HepG2 (cell line): ENCODE measurements around the gene ZCRB1.

Experiments used
- CAMTA2 ChIP-seq: sonication (generic); formaldehyde crosslinking; IDR thresholded peaks from 2 replicates; pipeline ENCODE4 v1.4.0; 2020; ENCODE audit warnings: mild to moderate bottlenecking, missing genetic modification reagents, borderline replicate concordance
- EZH2 ChIP-seq: conservative IDR thresholded peaks from 2 replicates; pipeline ENCODE4 v1.6.1; 2012; ENCODE audit warnings: mild to moderate bottlenecking, low read depth, low read length, moderate library complexity
- KLF13 ChIP-seq: sonication (generic); formaldehyde crosslinking; IDR thresholded peaks from 2 replicates; pipeline ENCODE4 v1.4.0; 2020; ENCODE audit warnings: mild to moderate bottlenecking, missing genetic modification reagents
- SMC3 ChIP-seq: IDR thresholded peaks from 2 replicates; pipeline ENCODE4 v1.6.1; 2011; ENCODE audit warnings: low read length, improper control_type of control experiment
- SYNCRIP ChIP-seq: fragments of 200-400 bp; formaldehyde crosslinking; IDR thresholded peaks from 2 replicates; pipeline ENCODE4 v1.6.1; 2018; ENCODE audit warnings: mild to moderate bottlenecking, low read depth, low read length; ENCODE audit not compliant: insufficient read depth
- TF ChIP-seq, protein P1 (sequence below): sonication (generic); formaldehyde crosslinking; IDR thresholded peaks from 2 replicates; pipeline ENCODE4 v1.5.1; 2020; ENCODE audit warnings: mild to moderate bottlenecking, missing genetic modification reagents, borderline replicate concordance
- TF ChIP-seq, protein P2 (sequence below): sonication (generic); formaldehyde crosslinking; IDR thresholded peaks from 2 replicates; pipeline ENCODE4 v1.5.0; 2020; ENCODE audit warnings: mild to moderate bottlenecking, missing genetic modification reagents, moderate library complexity
- TF ChIP-seq, protein P3 (sequence below): sonication (generic); formaldehyde crosslinking; IDR thresholded peaks from 2 replicates; pipeline ENCODE4 v1.8.0; 2022; ENCODE audit warnings: mild to moderate bottlenecking, missing genetic modification reagents

DNA sequence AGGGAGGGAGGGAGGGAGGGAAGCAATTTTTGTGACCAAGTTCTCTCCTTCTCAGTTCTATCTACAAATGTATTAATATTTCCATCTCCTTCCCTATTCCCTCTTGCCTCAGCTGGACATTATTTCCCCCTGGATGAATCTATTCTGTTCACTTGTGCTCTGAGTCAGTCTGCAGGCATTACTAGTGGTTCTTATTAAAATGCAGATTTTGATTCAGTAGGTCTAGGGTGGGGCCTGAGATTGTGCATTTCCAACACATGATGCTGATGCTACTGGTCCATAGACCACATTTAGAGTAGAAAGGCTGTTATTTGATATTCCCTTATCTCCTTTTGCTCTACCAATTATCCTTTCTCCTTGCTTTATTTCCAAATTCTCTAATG lies 47.8 kb downstream of the ZCRB1 start:
- no peak for TF ChIP-seq KLF13 (CRISPR knock-in tag)
- TF ChIP-seq, protein P1, sequence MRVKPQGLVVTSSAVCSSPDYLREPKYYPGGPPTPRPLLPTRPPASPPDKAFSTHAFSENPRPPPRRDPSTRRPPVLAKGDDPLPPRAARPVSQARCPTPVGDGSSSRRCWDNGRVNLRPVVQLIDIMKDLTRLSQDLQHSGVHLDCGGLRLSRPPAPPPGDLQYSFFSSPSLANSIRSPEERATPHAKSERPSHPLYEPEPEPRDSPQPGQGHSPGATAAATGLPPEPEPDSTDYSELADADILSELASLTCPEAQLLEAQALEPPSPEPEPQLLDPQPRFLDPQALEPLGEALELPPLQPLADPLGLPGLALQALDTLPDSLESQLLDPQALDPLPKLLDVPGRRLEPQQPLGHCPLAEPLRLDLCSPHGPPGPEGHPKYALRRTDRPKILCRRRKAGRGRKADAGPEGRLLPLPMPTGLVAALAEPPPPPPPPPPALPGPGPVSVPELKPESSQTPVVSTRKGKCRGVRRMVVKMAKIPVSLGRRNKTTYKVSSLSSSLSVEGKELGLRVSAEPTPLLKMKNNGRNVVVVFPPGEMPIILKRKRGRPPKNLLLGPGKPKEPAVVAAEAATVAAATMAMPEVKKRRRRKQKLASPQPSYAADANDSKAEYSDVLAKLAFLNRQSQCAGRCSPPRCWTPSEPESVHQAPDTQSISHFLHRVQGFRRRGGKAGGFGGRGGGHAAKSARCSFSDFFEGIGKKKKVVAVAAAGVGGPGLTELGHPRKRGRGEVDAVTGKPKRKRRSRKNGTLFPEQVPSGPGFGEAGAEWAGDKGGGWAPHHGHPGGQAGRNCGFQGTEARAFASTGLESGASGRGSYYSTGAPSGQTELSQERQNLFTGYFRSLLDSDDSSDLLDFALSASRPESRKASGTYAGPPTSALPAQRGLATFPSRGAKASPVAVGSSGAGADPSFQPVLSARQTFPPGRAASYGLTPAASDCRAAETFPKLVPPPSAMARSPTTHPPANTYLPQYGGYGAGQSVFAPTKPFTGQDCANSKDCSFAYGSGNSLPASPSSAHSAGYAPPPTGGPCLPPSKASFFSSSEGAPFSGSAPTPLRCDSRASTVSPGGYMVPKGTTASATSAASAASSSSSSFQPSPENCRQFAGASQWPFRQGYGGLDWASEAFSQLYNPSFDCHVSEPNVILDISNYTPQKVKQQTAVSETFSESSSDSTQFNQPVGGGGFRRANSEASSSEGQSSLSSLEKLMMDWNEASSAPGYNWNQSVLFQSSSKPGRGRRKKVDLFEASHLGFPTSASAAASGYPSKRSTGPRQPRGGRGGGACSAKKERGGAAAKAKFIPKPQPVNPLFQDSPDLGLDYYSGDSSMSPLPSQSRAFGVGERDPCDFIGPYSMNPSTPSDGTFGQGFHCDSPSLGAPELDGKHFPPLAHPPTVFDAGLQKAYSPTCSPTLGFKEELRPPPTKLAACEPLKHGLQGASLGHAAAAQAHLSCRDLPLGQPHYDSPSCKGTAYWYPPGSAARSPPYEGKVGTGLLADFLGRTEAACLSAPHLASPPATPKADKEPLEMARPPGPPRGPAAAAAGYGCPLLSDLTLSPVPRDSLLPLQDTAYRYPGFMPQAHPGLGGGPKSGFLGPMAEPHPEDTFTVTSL (CRISPR knock-in tag) = no peak
- TF ChIP-seq CAMTA2 = no peak
- TF ChIP-seq SYNCRIP = no peak
- TF ChIP-seq EZH2 = no peak
- TF ChIP-seq, protein P2, sequence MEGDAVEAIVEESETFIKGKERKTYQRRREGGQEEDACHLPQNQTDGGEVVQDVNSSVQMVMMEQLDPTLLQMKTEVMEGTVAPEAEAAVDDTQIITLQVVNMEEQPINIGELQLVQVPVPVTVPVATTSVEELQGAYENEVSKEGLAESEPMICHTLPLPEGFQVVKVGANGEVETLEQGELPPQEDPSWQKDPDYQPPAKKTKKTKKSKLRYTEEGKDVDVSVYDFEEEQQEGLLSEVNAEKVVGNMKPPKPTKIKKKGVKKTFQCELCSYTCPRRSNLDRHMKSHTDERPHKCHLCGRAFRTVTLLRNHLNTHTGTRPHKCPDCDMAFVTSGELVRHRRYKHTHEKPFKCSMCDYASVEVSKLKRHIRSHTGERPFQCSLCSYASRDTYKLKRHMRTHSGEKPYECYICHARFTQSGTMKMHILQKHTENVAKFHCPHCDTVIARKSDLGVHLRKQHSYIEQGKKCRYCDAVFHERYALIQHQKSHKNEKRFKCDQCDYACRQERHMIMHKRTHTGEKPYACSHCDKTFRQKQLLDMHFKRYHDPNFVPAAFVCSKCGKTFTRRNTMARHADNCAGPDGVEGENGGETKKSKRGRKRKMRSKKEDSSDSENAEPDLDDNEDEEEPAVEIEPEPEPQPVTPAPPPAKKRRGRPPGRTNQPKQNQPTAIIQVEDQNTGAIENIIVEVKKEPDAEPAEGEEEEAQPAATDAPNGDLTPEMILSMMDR (CRISPR knock-in tag) = no peak
- TF ChIP-seq, protein P3, sequence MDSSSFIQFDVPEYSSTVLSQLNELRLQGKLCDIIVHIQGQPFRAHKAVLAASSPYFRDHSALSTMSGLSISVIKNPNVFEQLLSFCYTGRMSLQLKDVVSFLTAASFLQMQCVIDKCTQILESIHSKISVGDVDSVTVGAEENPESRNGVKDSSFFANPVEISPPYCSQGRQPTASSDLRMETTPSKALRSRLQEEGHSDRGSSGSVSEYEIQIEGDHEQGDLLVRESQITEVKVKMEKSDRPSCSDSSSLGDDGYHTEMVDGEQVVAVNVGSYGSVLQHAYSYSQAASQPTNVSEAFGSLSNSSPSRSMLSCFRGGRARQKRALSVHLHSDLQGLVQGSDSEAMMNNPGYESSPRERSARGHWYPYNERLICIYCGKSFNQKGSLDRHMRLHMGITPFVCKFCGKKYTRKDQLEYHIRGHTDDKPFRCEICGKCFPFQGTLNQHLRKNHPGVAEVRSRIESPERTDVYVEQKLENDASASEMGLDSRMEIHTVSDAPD (CRISPR knock-in tag) = no peak
- TF ChIP-seq SMC3 = no peak
